Colon (tissue), 2 donors: ENCODE results near the gene SESN3.
"Not testable (repeated sequence)": the region's sequence is repeated elsewhere in the genome, so short reads cannot be mapped to it uniquely, and the experiment has no call there.

Experiments used
- FAIRE-seq: peaks from 2 replicates; lab custom pipeline; 2012; peaks lifted over from hg19 to GRCh38; lab: Jason Lieb, UNC
- donor health status: control.
- donor health status: control.

SESN3 gene

DNA sequence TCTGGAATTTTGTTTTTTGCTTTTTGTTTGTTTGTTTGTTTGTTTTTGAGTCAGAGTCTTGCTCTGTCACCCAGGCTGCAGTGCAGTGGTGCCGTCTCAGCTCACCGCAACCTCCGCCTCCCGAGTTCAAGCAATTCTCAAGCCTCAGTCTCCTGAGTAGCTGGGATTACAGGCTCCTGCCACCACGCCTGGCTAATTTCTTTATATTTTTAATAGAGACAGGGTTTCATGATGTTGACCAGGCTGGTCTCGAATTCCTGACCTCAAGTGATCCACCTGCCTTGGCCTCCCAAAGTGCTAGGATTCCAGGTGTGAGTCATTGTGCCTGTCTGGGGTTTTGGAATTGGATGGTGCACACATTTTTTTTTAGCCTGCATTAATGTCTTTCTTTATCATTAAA lies 20.9 kb upstream of the SESN3 start:
- not testable (repeated sequence) for FAIRE-seq

DNA sequence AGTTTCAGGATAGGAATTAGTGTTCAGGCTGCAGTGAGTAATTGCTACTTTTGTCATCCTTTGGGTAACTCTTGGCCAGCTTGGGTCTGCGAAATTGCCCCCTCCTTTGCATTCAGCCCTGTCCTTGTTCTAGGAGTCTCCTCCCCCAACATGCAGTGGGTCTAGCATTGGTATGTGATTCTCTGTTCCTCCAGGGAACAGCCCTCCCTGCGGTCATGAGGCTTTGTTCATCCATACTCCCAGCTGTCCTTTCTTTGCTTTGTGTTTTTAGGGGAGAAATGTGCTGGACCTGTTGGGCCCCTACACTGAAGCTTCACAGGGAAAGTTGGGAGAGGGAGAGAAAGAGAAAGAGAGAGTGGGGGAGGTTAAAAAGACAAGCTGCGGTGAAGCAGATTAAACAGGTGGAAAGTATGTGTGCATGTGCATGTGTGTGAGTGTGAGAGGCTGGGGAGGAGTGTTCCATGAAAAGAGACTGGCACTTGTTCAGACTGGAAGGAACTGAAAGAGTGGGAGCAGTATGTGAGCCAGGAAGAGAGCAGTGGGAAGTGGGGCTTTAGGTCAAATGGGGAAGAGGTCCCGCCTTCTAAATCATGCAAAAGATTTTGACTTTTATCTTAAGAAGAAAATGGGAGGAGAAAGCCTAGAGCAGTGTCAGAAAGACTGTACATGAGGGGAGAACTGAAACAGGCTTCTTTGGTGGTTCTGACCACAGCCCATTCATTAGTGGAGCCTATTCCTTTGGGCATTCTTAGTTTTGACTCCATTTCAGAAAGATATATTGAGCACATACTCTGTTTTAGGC lies 17.9 kb upstream of the SESN3 start:
- no peak for FAIRE-seq

GRCh38 chr11:95247883-95248282 lies 16.9 kb upstream of the SESN3 start:
- FAIRE-seq = no peak

DNA sequence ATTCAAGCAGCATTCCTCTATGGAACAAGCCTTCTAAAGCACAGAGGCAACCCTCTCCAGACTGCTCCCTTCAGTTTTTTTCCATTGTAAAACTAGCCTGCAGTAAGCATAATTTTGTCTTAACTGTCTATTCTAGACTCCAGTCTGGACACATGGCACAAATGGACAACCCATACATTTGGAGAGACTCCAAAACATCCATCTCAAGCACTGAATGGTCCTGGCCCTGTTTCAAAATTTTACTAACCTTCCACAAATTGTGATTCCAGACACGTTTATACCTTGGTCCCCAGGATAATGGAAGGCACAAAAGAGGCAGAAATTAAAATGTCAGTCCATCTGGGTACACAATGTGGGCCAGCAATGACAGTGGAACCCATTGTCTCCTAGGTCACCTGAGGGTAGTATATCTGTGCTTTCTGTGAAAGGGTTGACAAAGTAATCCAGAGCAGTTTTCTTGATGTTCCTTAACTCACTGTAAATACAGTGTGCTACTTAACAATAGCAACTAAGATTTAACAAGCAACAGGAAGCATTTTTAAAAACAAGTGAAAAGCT lies 16.2 kb upstream of the SESN3 start:
- FAIRE-seq = no peak

- FAIRE-seq = no peak
Measured at GRCh38 chr11:95245581-95245980, 14.6 kb upstream of the SESN3 start.

- no peak for FAIRE-seq
Measured at GRCh38 chr11:95245038-95245437, 14.0 kb upstream of the SESN3 start.

GRCh38 chr11:95243673-95244072 lies 12.7 kb upstream of the SESN3 start:
- FAIRE-seq = no peak

DNA sequence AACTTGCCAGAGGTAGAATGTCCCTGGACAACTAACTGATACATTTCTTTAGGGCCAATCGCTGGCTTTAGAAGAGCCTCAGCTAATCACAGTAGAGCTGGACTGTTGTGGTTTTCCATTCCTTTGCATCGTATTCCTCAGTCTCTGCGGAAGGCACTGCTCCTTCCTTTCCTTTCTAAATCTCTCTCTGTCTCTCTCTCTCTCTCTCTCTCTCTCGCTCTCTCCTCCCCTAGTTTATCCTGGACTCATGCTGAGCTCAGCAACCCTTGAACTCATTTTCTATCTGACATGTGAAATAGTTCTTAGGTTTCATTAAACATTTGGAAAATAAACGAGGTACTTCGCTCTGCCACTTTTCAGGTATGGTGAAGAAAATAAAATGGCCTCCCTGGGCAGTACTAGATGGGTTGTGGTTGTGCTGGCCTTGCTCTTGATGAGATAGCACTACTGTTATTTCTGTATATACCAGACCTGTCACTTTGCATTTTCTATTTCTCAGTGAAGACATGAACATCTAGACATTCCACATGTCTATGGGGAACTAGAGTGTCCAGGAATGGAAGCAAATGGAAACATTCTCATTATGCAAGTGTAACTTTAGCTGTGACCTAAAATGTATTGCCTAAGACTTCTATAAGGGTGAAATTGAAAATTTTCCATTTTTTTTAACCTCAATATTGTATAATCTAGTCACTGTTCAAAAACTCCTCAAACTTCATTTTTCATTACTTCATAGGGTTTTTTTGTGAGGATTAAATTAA lies 12.0 kb upstream of the SESN3 start:
- peak; percentile 18 for FAIRE-seq

GRCh38 chr11:95242091-95242844 lies 11.3 kb upstream of the SESN3 start:
- peak; percentile 83 for FAIRE-seq

GRCh38 chr11:95241681-95242081 lies 10.7 kb upstream of the SESN3 start:
- no peak for FAIRE-seq

GRCh38 chr11:95239871-95240649 lies 9.1 kb upstream of the SESN3 start:
- no peak for FAIRE-seq

- FAIRE-seq = no peak
Measured at GRCh38 chr11:95232666-95233065, 1.7 kb upstream of the SESN3 start.

DNA sequence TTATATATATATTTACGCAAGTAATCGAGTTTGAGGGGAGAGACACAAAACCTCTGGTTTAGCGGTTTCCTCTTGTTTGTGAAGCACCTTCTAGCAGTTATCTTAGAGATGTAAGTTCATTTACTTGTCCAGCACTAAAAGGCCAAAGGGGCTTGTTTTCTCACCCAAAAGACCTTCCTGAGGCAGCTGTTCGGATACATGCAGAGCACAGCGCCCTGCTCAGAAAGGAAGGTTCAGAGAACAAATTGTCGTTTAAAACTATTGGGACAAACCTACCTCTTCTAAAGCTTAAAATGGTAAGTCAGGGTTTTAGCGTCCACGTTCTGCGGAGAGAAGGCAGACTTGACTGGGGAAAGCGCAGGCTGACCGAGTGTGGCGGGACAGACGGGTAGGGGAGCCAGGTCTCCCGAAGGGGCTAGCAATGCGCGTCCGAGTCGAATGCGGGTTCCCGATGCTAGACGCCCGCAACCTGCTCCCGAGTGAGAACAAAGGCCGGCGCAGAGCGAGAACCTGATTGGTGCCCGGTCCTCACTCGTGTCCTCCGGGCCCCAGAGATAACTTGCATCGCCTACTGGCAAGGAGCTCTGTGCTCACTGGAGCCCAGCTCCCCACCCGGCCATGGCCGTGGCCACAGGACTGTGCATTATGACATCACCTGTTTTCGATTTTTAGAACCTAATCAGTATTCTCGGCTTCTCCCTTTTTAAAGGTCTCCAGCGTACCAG lies 1.0 kb upstream of the SESN3 start:
- no peak for FAIRE-seq

GRCh38 chr11:95230810-95231126 lies 234 bp downstream of the SESN3 start:
- no peak for FAIRE-seq

DNA sequence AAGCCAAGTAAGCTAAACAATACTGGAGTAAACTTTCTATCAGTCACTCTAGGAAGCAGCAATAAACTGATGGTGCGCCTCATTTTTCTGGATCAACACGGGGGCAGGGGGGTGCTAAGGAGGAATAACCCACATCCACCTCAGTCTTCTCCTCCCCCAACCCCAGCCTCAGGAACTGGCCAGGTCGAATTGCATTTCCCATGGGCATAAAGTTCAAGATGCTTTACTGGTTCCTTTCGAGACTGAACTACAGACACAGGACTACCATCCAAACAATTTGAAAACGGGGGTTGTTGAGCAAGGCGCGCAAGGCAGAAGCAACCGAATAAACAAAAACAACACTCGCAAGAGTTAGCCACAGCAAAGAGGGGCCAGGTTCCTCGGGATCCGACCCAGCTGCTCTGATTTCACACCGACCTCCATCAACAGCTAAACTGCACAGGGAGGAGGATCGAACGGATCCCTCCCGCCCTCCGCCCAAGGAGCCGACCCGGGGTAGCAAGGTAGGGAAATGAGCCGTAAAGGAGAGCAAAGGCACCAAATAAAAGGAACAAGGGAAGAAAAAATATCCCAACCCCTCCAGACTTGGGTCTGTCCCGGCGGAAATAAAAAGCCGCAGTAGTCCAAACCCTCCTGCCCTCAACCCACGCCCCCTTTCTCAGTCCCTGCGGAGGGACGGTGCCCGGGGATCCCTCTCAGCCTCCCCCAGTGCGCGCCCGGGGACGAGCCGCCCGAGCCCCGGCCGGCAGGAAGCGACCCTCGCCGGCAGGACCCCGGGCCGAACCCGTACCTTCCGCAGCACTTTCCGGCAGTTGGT lies 801 bp downstream of the SESN3 start:
- no peak for FAIRE-seq

DNA sequence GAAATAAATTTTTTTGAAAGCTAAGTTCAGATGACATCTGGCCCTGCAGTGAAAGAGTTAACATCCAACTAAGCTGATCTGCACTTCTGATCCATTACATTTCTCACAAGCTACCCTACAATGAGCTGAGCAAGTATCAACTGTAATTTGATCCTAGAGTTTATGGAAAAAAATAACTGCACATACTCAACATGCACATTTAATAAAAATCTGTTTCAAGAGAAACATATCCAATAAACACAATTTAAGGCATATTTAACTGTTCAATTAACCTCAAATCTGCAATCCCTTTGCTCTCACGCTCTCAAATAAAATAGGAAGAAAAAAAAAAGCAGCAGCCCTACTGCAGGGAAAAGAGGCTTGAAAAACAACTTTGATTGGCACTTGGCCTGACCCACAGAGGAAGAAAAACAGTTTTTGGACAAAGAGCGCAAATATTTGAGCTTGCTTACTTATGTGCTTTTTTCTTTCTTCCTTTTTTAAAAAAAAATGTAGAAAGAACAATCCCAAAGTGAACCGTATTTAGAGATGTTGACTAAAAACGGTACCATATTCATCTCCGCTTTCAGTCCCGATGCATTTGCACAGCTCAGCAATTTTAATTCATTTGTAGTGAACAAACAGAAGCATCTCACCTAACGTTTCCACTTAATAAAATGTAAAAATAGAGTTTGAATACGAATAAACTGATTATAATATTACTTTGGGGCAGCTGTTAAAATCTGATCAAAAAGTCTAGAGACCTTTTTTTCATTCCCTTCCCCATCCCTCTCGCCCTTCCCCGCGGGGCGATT lies 1.6 kb downstream of the SESN3 start:
- no peak for FAIRE-seq

GRCh38 chr11:95228081-95228749 lies 2.8 kb downstream of the SESN3 start:
- FAIRE-seq = peak; percentile 18

- FAIRE-seq = not testable (repeated sequence)
Measured at GRCh38 chr11:95227060-95227459, 3.9 kb downstream of the SESN3 start.

GRCh38 chr11:95222817-95223216 lies 8.2 kb downstream of the SESN3 start:
- no peak for FAIRE-seq
